ENCODE data around the gene FAM180B. TPM values are rescaled to one million over a fixed set of nuclear protein-coding genes. Genes with fewer than 3 reads are reported as not detected.

FAM180B gene
- total and polyA plus RNA-seq, 10 of the 15 experiments (the other 5 are each of a cell fraction or from before 2014, with no cell fraction given), result 0.04 to 0.34 TPM; not detected in 8

GRCh38 chr11:47551086-47551485 is 35.4 kb upstream of the FAM180B start:
- ATAC-seq, result peak; percentile 53
- peak overlapping the region; percentile 46 for H3K4me2 ChIP-seq (ENCODE audit: control insufficient read depth, insufficient read depth)
- POLR2A ChIA-PET, result interaction anchor here (0.6 to 3.9 kb wide), 9 partner anchors 12 to 42 kb away, joined by 3 to 16 read pairs (median 6); partner anchors contain the start of genes KBTBD4 and NDUFS3
- FAIRE-seq, result peak; percentile 83
- peaks cover 10% of the 10 kb centered on the region; the same call in 1 of the 2 replicates for H3K4me1 ChIP-seq (ENCODE audit: control insufficient read depth, insufficient read depth, low read length)
- RAD21 ChIA-PET (ENCODE audit: unreplicated experiment), result interaction anchor here (1.1 to 3.5 kb wide), 4 partner anchors 15 to 45 kb away, joined by 3 to 11 read pairs (median 4); partner anchors contain the start of gene PTPMT1
- peak overlapping the region; percentile 83 for H3K4me3 ChIP-seq
- H3K9me3 ChIP-seq (replicated peaks; ENCODE audit: control insufficient read depth, insufficient read depth, low read length), result no peaks in the 10 kb centered on the region
- peaks cover 70% of the 10 kb centered on the region for H3K79me2 ChIP-seq (ENCODE audit: control insufficient read depth, insufficient read depth, low read length)
- H3K9ac ChIP-seq (ENCODE audit: control insufficient read depth, insufficient read depth, low read length), result peak overlapping the region; percentile 79
- H3K27ac ChIP-seq (ENCODE audit: control insufficient read depth, insufficient read depth), result peak overlapping the region; percentile 50; the same call in 1 of the 2 replicates
- H3K27me3 ChIP-seq (replicated peaks in 1 of 2; ENCODE audit: control insufficient read depth in 2 of 2, insufficient read depth in 2 of 2, low read length in 1 of 2), result no peaks in the 10 kb centered on the region
- in situ Hi-C loops (cut with MboI) (no loop called here), intact Hi-C loops (cut with micrococcal nuclease; ENCODE audit: unreplicated experiment) (loop anchor here (5.0 kb wide), 1 partner anchor 34 kb away; no protein-coding TSS in a partner anchor)
- H4K20me1 ChIP-seq (ENCODE audit: control insufficient read depth, insufficient read depth), result no peaks in the 10 kb centered on the region
- CTCF ChIA-PET, result interaction anchor here (0.9 to 3.2 kb wide), 8 partner anchors 13 to 66 kb away, joined by 3 to 22 read pairs (median 6); no protein-coding TSS in a partner anchor
- H2AFZ ChIP-seq (ENCODE audit: control insufficient read depth, low read depth, low read length), result no peak overlapping the region
- no peaks in the 10 kb centered on the region for H3K36me3 ChIP-seq (ENCODE audit: control insufficient read depth in 2 of 2, insufficient read depth in 2 of 2, low read length in 1 of 2)
- BruUV-seq (replicated peaks), result TSS peak; percentile 52
- DNase-seq (ENCODE audit: low read depth, low spot score), result no peak
- SMC1A ChIA-PET (ENCODE audit: uncharacterized antibody, unreplicated experiment), result interaction anchor here (1.1 to 3.6 kb wide), 10 partner anchors 9 to 52 kb away, joined by 3 to 40 read pairs (median 6); partner anchors contain the start of genes KBTBD4 and NDUFS3
- TF ChIP-seq STAT1 (conservative IDR thresholded peaks at IDR 0.05), result no peak
- peak; percentile 69 for TF ChIP-seq SIN3A (IDR thresholded peaks at IDR 0.05; ENCODE audit: low read depth, low read length)
- TF ChIP-seq CREM (IDR thresholded peaks at IDR 0.05; ENCODE audit: low read depth), result no peak
- no peak for TF ChIP-seq E2F8 (IDR thresholded peaks at IDR 0.05; ENCODE audit: low read depth, partially characterized antibody)
- 0 out of 2 replicates have a peak, but pooled peaks have one; percentile 14 for TF ChIP-seq TCF12 (IDR thresholded peaks at IDR 0.05; ENCODE audit: low read depth, low read length)
- TF ChIP-seq, protein P1, sequence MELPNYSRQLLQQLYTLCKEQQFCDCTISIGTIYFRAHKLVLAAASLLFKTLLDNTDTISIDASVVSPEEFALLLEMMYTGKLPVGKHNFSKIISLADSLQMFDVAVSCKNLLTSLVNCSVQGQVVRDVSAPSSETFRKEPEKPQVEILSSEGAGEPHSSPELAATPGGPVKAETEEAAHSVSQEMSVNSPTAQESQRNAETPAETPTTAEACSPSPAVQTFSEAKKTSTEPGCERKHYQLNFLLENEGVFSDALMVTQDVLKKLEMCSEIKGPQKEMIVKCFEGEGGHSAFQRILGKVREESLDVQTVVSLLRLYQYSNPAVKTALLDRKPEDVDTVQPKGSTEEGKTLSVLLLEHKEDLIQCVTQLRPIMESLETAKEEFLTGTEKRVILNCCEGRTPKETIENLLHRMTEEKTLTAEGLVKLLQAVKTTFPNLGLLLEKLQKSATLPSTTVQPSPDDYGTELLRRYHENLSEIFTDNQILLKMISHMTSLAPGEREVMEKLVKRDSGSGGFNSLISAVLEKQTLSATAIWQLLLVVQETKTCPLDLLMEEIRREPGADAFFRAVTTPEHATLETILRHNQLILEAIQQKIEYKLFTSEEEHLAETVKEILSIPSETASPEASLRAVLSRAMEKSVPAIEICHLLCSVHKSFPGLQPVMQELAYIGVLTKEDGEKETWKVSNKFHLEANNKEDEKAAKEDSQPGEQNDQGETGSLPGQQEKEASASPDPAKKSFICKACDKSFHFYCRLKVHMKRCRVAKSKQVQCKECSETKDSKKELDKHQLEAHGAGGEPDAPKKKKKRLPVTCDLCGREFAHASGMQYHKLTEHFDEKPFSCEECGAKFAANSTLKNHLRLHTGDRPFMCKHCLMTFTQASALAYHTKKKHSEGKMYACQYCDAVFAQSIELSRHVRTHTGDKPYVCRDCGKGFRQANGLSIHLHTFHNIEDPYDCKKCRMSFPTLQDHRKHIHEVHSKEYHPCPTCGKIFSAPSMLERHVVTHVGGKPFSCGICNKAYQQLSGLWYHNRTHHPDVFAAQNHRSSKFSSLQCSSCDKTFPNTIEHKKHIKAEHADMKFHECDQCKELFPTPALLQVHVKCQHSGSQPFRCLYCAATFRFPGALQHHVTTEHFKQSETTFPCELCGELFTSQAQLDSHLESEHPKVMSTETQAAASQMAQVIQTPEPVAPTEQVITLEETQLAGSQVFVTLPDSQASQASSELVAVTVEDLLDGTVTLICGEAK (IDR thresholded peaks at IDR 0.05; ENCODE audit: borderline replicate concordance), result no peak
- TF ChIP-seq ZNF592 (IDR thresholded peaks at IDR 0.05), result no peak
- TF ChIP-seq ZBED1 (IDR thresholded peaks at IDR 0.05; ENCODE audit: borderline replicate concordance), result no peak
- no peak for TF ChIP-seq FOXK2 (IDR thresholded peaks at IDR 0.05)
- TF ChIP-seq POU2F2 (IDR thresholded peaks at IDR 0.05; ENCODE audit: borderline replicate concordance, low read depth, low read length), result no peak
- TF ChIP-seq MTA2 (IDR thresholded peaks at IDR 0.05; ENCODE audit: low read depth), result no peak
- TF ChIP-seq YY1 (IDR thresholded peaks at IDR 0.05; ENCODE audit: low read depth, low read length), result peak; percentile 47; the same call in 1 of the 2 replicates
- TF ChIP-seq RCOR1 (conservative IDR thresholded peaks at IDR 0.05; ENCODE audit: low read depth, low read length), result no peak; the same call in 1 of the 2 replicates
- TF ChIP-seq TARDBP (IDR thresholded peaks at IDR 0.05; ENCODE audit: borderline replicate concordance), result no peak

Data from GM12878 (cell line).